Measurements from ENCODE around the gene FBXO33.
A peak's percentile ranks its signal among the peaks of the same experiment; 100 is the strongest.

The FBXO33 gene

GRCh38 chr14:39446131-39446744 is 14.0 kb upstream of the FBXO33 start:
- Histone ChIP-seq H3K9ac (ENCODE audit: low read length) (no peak overlapping the region), H3K4me1 (ENCODE audit: insufficient read depth, low read length) (no peaks in the 10 kb centered on the region), H3K27ac (ENCODE audit: low read depth, low read length) (no peak overlapping the region), H3K4me3 (ENCODE audit: low read depth in 1 of 2, low read length in 2 of 2) (no peak overlapping the region), H3K9me3 (ENCODE audit: low read length) (no peaks in the 10 kb centered on the region), H3K36me3 (ENCODE audit: insufficient read depth, low read length) (no peaks in the 10 kb centered on the region), H3K27me3 (ENCODE audit: control insufficient read depth in 1 of 2, insufficient read depth in 2 of 2, low read length in 2 of 2) (no peaks in the 10 kb centered on the region)

GRCh38 chr14:39442293-39442692 is 10.1 kb upstream of the FBXO33 start:
- no peaks in the 10 kb centered on the region for H3K27me3 ChIP-seq (ENCODE audit: control insufficient read depth in 1 of 2, insufficient read depth in 2 of 2, low read length in 2 of 2)
- H3K9me3 ChIP-seq (ENCODE audit: low read length), result no peaks in the 10 kb centered on the region
- H3K36me3 ChIP-seq (ENCODE audit: insufficient read depth, low read length), result no peaks in the 10 kb centered on the region
- H3K4me1 ChIP-seq (ENCODE audit: insufficient read depth, low read length), result no peaks in the 10 kb centered on the region
- no peak overlapping the region for H3K4me3 ChIP-seq (ENCODE audit: low read depth in 1 of 2, low read length in 2 of 2)
- H3K27ac ChIP-seq (ENCODE audit: low read depth, low read length), result no peak overlapping the region
- no peak overlapping the region for H3K9ac ChIP-seq (ENCODE audit: low read length)

- Histone ChIP-seq H3K9ac (ENCODE audit: low read length) (no peak overlapping the region), H3K36me3 (ENCODE audit: insufficient read depth, low read length) (no peaks in the 10 kb centered on the region), H3K27me3 (ENCODE audit: control insufficient read depth in 1 of 2, insufficient read depth in 2 of 2, low read length in 2 of 2) (no peaks in the 10 kb centered on the region), H3K4me3 (ENCODE audit: low read depth in 1 of 2, low read length in 2 of 2) (no peak overlapping the region), H3K27ac (ENCODE audit: low read depth, low read length) (no peak overlapping the region), H3K9me3 (ENCODE audit: low read length) (no peaks in the 10 kb centered on the region), H3K4me1 (ENCODE audit: insufficient read depth, low read length) (no peaks in the 10 kb centered on the region)
Measured at GRCh38 chr14:39441805-39442204, 9.6 kb upstream of the FBXO33 start.

GRCh38 chr14:39440975-39441374 is 8.7 kb upstream of the FBXO33 start:
- no peaks in the 10 kb centered on the region for H3K4me1 ChIP-seq (ENCODE audit: insufficient read depth, low read length)
- H3K4me3 ChIP-seq (ENCODE audit: low read depth in 1 of 2, low read length in 2 of 2), result no peak overlapping the region
- no peaks in the 10 kb centered on the region for H3K27me3 ChIP-seq (ENCODE audit: control insufficient read depth in 1 of 2, insufficient read depth in 2 of 2, low read length in 2 of 2)
- no peaks in the 10 kb centered on the region for H3K9me3 ChIP-seq (ENCODE audit: low read length)
- H3K9ac ChIP-seq (ENCODE audit: low read length), result no peak overlapping the region
- no peaks in the 10 kb centered on the region for H3K36me3 ChIP-seq (ENCODE audit: insufficient read depth, low read length)
- no peak overlapping the region for H3K27ac ChIP-seq (ENCODE audit: low read depth, low read length)

- Histone ChIP-seq H3K27ac (ENCODE audit: low read depth, low read length) (no peak overlapping the region), H3K4me1 (ENCODE audit: insufficient read depth, low read length) (peaks cover 5% of the 10 kb centered on the region), H3K9me3 (ENCODE audit: low read length) (no peaks in the 10 kb centered on the region), H3K27me3 (ENCODE audit: control insufficient read depth in 1 of 2, insufficient read depth in 2 of 2, low read length in 2 of 2) (no peaks in the 10 kb centered on the region), H3K4me3 (ENCODE audit: low read depth in 1 of 2, low read length in 2 of 2) (no peak overlapping the region), H3K36me3 (ENCODE audit: insufficient read depth, low read length) (no peaks in the 10 kb centered on the region), H3K9ac (ENCODE audit: low read length) (no peak overlapping the region)
Measured at GRCh38 chr14:39435241-39435640, 3.0 kb upstream of the FBXO33 start.

GRCh38 chr14:39434401-39434800 is 2.2 kb upstream of the FBXO33 start:
- Histone ChIP-seq H3K27me3 (ENCODE audit: control insufficient read depth in 1 of 2, insufficient read depth in 2 of 2, low read length in 2 of 2) (no peaks in the 10 kb centered on the region), H3K4me1 (ENCODE audit: insufficient read depth, low read length) (peaks cover 14% of the 10 kb centered on the region), H3K36me3 (ENCODE audit: insufficient read depth, low read length) (no peaks in the 10 kb centered on the region), H3K9me3 (ENCODE audit: low read length) (no peaks in the 10 kb centered on the region), H3K4me3 (ENCODE audit: low read depth in 1 of 2, low read length in 2 of 2) (no peak overlapping the region), H3K27ac (ENCODE audit: low read depth, low read length) (no peak overlapping the region), H3K9ac (ENCODE audit: low read length) (no peak overlapping the region)

- Histone ChIP-seq H3K4me1 (ENCODE audit: insufficient read depth, low read length) (peaks cover 23% of the 10 kb centered on the region), H3K4me3 (ENCODE audit: low read depth in 1 of 2, low read length in 2 of 2) (peak overlapping the region; percentile 60 to 64), H3K9me3 (ENCODE audit: low read length) (no peaks in the 10 kb centered on the region), H3K27me3 (ENCODE audit: control insufficient read depth in 1 of 2, insufficient read depth in 2 of 2, low read length in 2 of 2) (no peaks in the 10 kb centered on the region), H3K9ac (ENCODE audit: low read length) (peak overlapping the region; percentile 59), H3K36me3 (ENCODE audit: insufficient read depth, low read length) (no peaks in the 10 kb centered on the region), H3K27ac (ENCODE audit: low read depth, low read length) (peak overlapping the region; percentile 92)
Measured at GRCh38 chr14:39433452-39433813, 1.2 kb upstream of the FBXO33 start.

- H3K4me1 ChIP-seq (ENCODE audit: insufficient read depth, low read length), result peaks cover 23% of the 10 kb centered on the region
- peak overlapping the region; percentile 92 for H3K27ac ChIP-seq (ENCODE audit: low read depth, low read length)
- H3K9ac ChIP-seq (ENCODE audit: low read length), result peak overlapping the region; percentile 59
- H3K36me3 ChIP-seq (ENCODE audit: insufficient read depth, low read length), result no peaks in the 10 kb centered on the region
- H3K9me3 ChIP-seq (ENCODE audit: low read length), result no peaks in the 10 kb centered on the region
- no peaks in the 10 kb centered on the region for H3K27me3 ChIP-seq (ENCODE audit: control insufficient read depth in 1 of 2, insufficient read depth in 2 of 2, low read length in 2 of 2)
- H3K4me3 ChIP-seq (ENCODE audit: low read depth in 1 of 2, low read length in 2 of 2), result peak overlapping the region; percentile 60 to 64
Measured at GRCh38 chr14:39432619-39433451, 602 bp upstream of the FBXO33 start.

GRCh38 chr14:39431416-39432178 is 636 bp downstream of the FBXO33 start:
- H3K9ac ChIP-seq (ENCODE audit: low read length), result peak overlapping the region; percentile 52
- peak overlapping the region; percentile 92 to 96 for H3K4me3 ChIP-seq (ENCODE audit: low read depth in 1 of 2, low read length in 2 of 2)
- no peaks in the 10 kb centered on the region for H3K36me3 ChIP-seq (ENCODE audit: insufficient read depth, low read length)
- peaks cover 23% of the 10 kb centered on the region for H3K4me1 ChIP-seq (ENCODE audit: insufficient read depth, low read length)
- no peaks in the 10 kb centered on the region for H3K9me3 ChIP-seq (ENCODE audit: low read length)
- no peaks in the 10 kb centered on the region for H3K27me3 ChIP-seq (ENCODE audit: control insufficient read depth in 1 of 2, insufficient read depth in 2 of 2, low read length in 2 of 2)
- peak overlapping the region; percentile 90 for H3K27ac ChIP-seq (ENCODE audit: low read depth, low read length)

- Histone ChIP-seq H3K4me1 (ENCODE audit: insufficient read depth, low read length) (peaks cover 23% of the 10 kb centered on the region), H3K4me3 (ENCODE audit: low read depth in 1 of 2, low read length in 2 of 2) (peak overlapping the region; percentile 92 to 96), H3K27ac (ENCODE audit: low read depth, low read length) (peak overlapping the region; percentile 90), H3K9ac (ENCODE audit: low read length) (peak overlapping the region; percentile 52), H3K27me3 (ENCODE audit: control insufficient read depth in 1 of 2, insufficient read depth in 2 of 2, low read length in 2 of 2) (no peaks in the 10 kb centered on the region), H3K36me3 (ENCODE audit: insufficient read depth, low read length) (no peaks in the 10 kb centered on the region), H3K9me3 (ENCODE audit: low read length) (no peaks in the 10 kb centered on the region)
Measured at GRCh38 chr14:39430762-39431415, 1.3 kb downstream of the FBXO33 start.

GRCh38 chr14:39428118-39428517 is 4.1 kb downstream of the FBXO33 start:
- H3K27ac ChIP-seq (ENCODE audit: low read depth, low read length), result no peak overlapping the region
- H3K27me3 ChIP-seq (ENCODE audit: control insufficient read depth in 1 of 2, insufficient read depth in 2 of 2, low read length in 2 of 2), result no peaks in the 10 kb centered on the region
- no peak overlapping the region for H3K9ac ChIP-seq (ENCODE audit: low read length)
- no peaks in the 10 kb centered on the region for H3K36me3 ChIP-seq (ENCODE audit: insufficient read depth, low read length)
- no peaks in the 10 kb centered on the region for H3K9me3 ChIP-seq (ENCODE audit: low read length)
- H3K4me1 ChIP-seq (ENCODE audit: insufficient read depth, low read length), result peaks cover 23% of the 10 kb centered on the region
- no peak overlapping the region for H3K4me3 ChIP-seq (ENCODE audit: low read depth in 1 of 2, low read length in 2 of 2)

Measured in muscle layer of colon (tissue), 2 donors.